Measurements from ENCODE around the gene LCP1. TPM values are rescaled to one million over a fixed set of nuclear protein-coding genes. Genes with fewer than 3 reads are reported as not detected.

The LCP1 gene
- total RNA-seq, 2 experiments from 2014 or later, result 266 to 276 TPM

- H3K9me3 ChIP-seq (ENCODE audit: control insufficient read depth in 1 of 2, insufficient read depth in 1 of 2, low read length in 2 of 2), result peaks cover 0 to 8% of the 10 kb centered on the region in 2 experiments
- intact Hi-C loops (cut with DNase I, micrococcal nuclease), result no loop called here
- no peak for TF ChIP-seq CTCF (IDR thresholded peaks at IDR 0.05)
- H3K27ac Mint-ChIP-seq, result peak overlapping the region; percentile 91
- no peak overlapping the region for H3K4me3 ChIP-seq (ENCODE audit: low read length)
- peaks cover 18% of the 10 kb centered on the region for H3K4me1 ChIP-seq (ENCODE audit: insufficient read depth, low read length)
- H3K27me3 Mint-ChIP-seq, result no peaks in the 10 kb centered on the region
- ATAC-seq (ENCODE audit: poor library complexity) (no peak), DNase-seq (no peak)
- H3K27me3 ChIP-seq (ENCODE audit: control insufficient read depth in 1 of 2, insufficient read depth in 2 of 2, low read length in 2 of 2), result no peaks in the 10 kb centered on the region
- CTCF ChIA-PET, result interaction anchor here (1.1 to 5.3 kb wide), 4 partner anchors 12 to 163 kb away, joined by 3 to 70 read pairs (median 30); no protein-coding TSS in a partner anchor
- H3K36me3 Mint-ChIP-seq (ENCODE audit: low read depth), result peaks cover 82% of the 10 kb centered on the region
- H3K27ac ChIP-seq (ENCODE audit: low read depth in 1 of 2, low read length in 2 of 2), result no peak overlapping the region
- peaks cover 49% of the 10 kb centered on the region for H3K4me1 Mint-ChIP-seq (ENCODE audit: low read depth)
- H3K36me3 ChIP-seq (ENCODE audit: insufficient read depth, low read length), result peaks cover 64% of the 10 kb centered on the region
- no peaks in the 10 kb centered on the region for H3K9me3 Mint-ChIP-seq
- H3K4me3 Mint-ChIP-seq, result no peak overlapping the region
- POLR2A ChIA-PET, result interaction anchor here (11.1 kb wide), 1 partner anchor 17 kb away, joined by 217 read pairs; the partner anchor contains the start of gene LCP1
Measured at GRCh38 chr13:46158222-46158621, 23.8 kb downstream of the LCP1 start.

GRCh38 chr13:46154136-46154801 is 27.7 kb downstream of the LCP1 start:
- Mint-ChIP-seq H3K27me3 (no peaks in the 10 kb centered on the region), H3K9me3 (no peaks in the 10 kb centered on the region), H3K36me3 (ENCODE audit: low read depth) (peaks cover 97% of the 10 kb centered on the region), H3K4me1 (ENCODE audit: low read depth) (peaks cover 59% of the 10 kb centered on the region), H3K27ac (peak overlapping the region; percentile 60), H3K4me3 (no peak overlapping the region)
- Histone ChIP-seq H3K9me3 (ENCODE audit: control insufficient read depth in 1 of 2, insufficient read depth in 1 of 2, low read length in 2 of 2) (no peaks in the 10 kb centered on the region), H3K4me3 (ENCODE audit: low read length) (no peak overlapping the region), H3K27me3 (ENCODE audit: control insufficient read depth in 1 of 2, insufficient read depth in 2 of 2, low read length in 2 of 2) (no peaks in the 10 kb centered on the region), H3K36me3 (ENCODE audit: insufficient read depth, low read length) (peaks cover 98% of the 10 kb centered on the region), H3K4me1 (ENCODE audit: insufficient read depth, low read length) (peaks cover 2% of the 10 kb centered on the region), H3K27ac (ENCODE audit: low read depth in 1 of 2, low read length in 2 of 2) (no peak overlapping the region)
- ATAC-seq (ENCODE audit: poor library complexity), result no peak
- POLR2A ChIA-PET, result interaction anchor here (1.2 kb wide), 2 partner anchors 12 to 141 kb away, joined by 3 to 4 read pairs; no protein-coding TSS in a partner anchor
- intact Hi-C loops (cut with DNase I, micrococcal nuclease), result loop anchor here in 1 of 2 experiments (5.0 kb wide), 1 partner anchor 33 kb away; no protein-coding TSS in a partner anchor
- no peak for DNase-seq
- TF ChIP-seq CTCF (IDR thresholded peaks at IDR 0.05), result no peak
- CTCF ChIA-PET, result interaction anchor here (1.0 to 1.7 kb wide), 2 partner anchors 13 to 28 kb away, joined by 3 to 6 read pairs; no protein-coding TSS in a partner anchor

GRCh38 chr13:46152627-46153328 is 29.2 kb downstream of the LCP1 start:
- CTCF ChIA-PET, result interaction anchor here (1.1 kb wide), 1 partner anchor 8 kb away, joined by 3 read pairs; no protein-coding TSS in a partner anchor
- no peak overlapping the region for H3K4me3 ChIP-seq (ENCODE audit: low read length)
- H3K27me3 ChIP-seq (ENCODE audit: control insufficient read depth in 1 of 2, insufficient read depth in 2 of 2, low read length in 2 of 2), result no peaks in the 10 kb centered on the region
- peaks cover 98% of the 10 kb centered on the region for H3K36me3 ChIP-seq (ENCODE audit: insufficient read depth, low read length)
- H3K27ac ChIP-seq (ENCODE audit: low read depth in 1 of 2, low read length in 2 of 2), result peak overlapping the region in 1 of 2 donors; percentile 8
- Mint-ChIP-seq H3K4me3 (no peak overlapping the region), H3K9me3 (no peaks in the 10 kb centered on the region), H3K27ac (peak overlapping the region; percentile 60), H3K36me3 (ENCODE audit: low read depth) (peaks cover 94% of the 10 kb centered on the region), H3K4me1 (ENCODE audit: low read depth) (peaks cover 52% of the 10 kb centered on the region), H3K27me3 (no peaks in the 10 kb centered on the region)
- no peak for ATAC-seq (ENCODE audit: poor library complexity)
- DNase-seq, result no peak
- H3K9me3 ChIP-seq (ENCODE audit: control insufficient read depth in 1 of 2, insufficient read depth in 1 of 2, low read length in 2 of 2), result no peaks in the 10 kb centered on the region
- H3K4me1 ChIP-seq (ENCODE audit: insufficient read depth, low read length), result peaks cover 2% of the 10 kb centered on the region
- intact Hi-C loops (cut with DNase I, micrococcal nuclease), result loop anchor here in 1 of 2 experiments (5.0 kb wide), 1 partner anchor 35 kb away; no protein-coding TSS in a partner anchor
- no peak for TF ChIP-seq CTCF (IDR thresholded peaks at IDR 0.05)
- POLR2A ChIA-PET, result interaction anchor here (2.0 kb wide), 1 partner anchor 10 kb away, joined by 5 read pairs; no protein-coding TSS in a partner anchor

All from CD4-positive, alpha-beta T cell (primary cell).